HG03139 (cell line): ENCODE data around the gene ATG2A.

Experiments
- ATAC-seq: cut with Tn5 transposase; IDR thresholded peaks from one replicate; pipeline ENCODE4 v1.9.1; 2021; ENCODE audit not compliant: unreplicated experiment

The ATG2A gene

DNA sequence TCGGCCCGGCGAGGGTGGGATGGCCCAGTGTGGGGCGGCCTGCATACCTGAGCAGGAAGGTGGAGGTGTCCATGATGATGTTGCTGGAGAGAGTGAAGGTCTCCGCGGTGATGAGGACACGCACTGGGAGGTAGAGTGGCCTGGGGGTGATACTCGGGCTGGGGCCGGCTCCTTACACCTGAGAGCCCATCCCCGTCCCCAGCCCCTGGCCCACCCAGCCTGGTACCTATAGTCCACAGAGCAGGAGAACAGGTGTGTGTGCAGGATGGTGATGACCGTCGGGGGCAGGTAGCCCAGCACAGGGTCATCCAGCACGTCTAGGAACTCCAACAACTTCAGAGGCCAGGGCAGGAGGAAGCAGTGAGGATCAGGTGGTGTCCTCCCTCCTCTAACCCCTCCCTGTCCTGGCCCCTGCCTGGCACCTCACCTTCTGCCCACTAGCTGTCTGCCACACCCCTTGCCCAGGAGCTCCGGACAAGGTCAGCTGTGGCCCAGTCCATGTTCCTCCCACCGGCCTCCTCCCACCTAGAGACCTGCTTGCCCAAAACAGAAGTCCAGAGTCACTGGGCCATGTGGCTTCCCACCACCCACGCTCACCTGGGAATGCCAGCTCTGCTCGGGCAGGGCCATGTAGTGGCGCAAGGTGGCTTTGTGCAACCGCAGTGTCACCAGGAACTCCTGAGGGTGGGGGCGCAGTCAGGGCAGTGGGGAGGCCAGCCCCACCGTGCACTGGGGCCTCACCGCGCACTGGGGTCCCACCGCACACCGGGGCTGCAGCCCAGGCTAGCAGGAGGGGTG is 11.3 kb downstream of the ATG2A start:
- no peak for ATAC-seq

GRCh38 chr11:64903291-64903833 is 13.6 kb downstream of the ATG2A start:
- ATAC-seq: no peak

DNA sequence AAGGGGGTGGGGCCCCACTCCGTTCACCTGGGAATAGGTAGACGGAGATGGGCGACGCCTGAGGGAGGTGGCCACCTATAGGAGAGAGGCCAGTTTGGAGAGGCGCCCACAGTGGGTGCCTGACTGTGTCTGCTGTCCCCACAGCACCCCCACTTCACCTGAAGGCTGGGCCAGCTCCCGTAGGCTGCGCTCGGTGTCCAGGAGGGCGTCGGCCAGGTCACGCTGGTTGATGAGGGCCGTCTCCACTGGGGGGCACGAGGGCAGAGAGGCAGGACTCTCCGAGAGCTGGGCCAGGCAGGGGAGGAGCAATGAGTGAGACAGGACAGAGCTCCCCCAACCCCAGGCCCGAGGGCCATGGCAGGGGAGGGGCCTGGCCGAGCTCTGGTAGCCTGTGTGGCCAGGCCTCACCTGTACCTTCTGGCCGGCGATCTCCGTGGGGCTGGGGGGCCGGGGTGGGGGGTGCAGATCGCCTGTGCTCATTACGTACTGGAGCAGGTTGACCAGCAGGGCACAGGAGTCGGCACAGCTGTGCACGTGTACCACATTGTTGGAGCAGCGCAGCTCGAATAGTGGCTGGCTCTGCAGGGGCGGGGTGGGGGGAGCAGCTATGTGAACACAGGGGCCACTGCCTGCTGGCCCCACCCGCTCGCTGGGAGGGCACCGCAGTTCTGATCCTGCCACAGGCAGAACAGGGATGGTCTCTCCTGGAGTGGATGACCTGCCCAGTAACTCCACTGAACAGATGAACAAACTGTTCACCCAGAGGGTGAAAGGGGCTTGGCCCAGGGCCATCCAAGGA is 14.7 kb downstream of the ATG2A start:
- no peak for ATAC-seq

- ATAC-seq: no peak
These were observed 16.2 kb downstream of the ATG2A start for GRCh38 chr11:64900774-64901173.

GRCh38 chr11:64900263-64900678 is 16.7 kb downstream of the ATG2A start:
- ATAC-seq: no peak

GRCh38 chr11:64898541-64898940 is 18.5 kb downstream of the ATG2A start:
- ATAC-seq: no peak

- ATAC-seq: no peak
These were observed 18.9 kb downstream of the ATG2A start for GRCh38 chr11:64898076-64898445.

DNA sequence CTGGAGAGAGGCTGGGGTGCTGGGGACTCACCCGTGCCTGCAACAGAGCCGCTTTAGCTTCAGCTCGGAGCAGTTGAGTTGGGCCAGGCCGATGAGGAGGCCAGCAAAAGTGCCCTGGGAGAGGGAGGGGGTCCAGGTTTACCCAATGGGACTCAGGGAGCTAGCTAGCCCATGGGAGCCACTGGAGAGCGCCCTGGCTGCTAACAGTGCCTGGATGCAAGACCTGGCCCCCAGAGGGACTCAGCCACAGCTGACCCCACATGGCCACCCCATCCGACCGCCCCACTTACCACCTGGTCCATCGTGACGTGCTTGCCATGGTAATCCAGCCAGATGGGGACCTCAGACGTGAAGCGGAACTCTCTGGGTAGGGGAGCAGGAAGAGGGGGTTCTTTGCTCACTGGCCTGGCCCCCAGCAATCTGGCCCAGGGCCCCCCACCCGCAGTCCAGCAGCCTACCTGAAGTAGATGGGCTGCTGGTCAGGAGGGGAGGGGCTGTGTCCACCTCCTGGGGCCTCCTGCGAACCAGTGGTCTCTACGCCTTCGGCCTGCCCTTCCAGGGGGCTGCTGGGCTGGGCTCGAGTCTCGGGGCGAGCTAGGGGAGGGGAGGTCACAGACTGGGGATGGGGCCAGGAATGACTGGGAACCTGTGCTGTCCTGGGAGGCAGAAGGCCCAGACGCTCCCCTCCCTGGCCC is 19.5 kb downstream of the ATG2A start:
- ATAC-seq: no peak

DNA sequence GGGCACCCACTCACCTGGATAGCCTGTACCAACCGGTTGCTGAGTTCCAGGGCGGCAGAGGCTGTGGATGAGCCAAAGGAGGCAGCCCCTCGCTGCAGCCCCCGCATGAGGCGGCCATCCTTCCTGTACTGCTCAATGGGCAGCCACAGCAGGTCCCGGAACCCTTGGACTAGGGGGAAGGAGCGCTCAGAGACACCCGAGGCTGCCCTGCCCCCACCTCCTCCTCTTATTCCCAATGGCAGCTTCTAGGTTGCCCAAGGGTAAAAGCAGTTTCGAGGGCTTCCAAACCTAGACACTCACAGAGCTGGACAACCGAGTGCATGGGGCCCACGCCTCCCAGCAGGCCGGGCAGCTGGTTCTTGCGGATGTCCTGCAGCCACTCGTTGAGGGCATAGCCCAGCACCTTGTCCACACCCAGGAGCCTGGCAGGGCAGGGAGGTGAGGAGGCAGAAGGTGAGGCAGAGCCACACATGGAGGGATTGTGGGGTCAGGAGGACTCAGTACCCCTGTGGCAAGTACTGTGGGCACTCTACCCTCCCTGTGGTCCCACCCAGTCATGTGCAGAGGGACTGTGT is 20.5 kb downstream of the ATG2A start:
- no peak for ATAC-seq

- no peak for ATAC-seq
These were observed 22.1 kb downstream of the ATG2A start for GRCh38 chr11:64894812-64895452.

GRCh38 chr11:64894070-64894811 is 22.8 kb downstream of the ATG2A start:
- ATAC-seq: no peak

GRCh38 chr11:64893194-64894069 is 23.6 kb downstream of the ATG2A start:
- ATAC-seq: no peak

DNA sequence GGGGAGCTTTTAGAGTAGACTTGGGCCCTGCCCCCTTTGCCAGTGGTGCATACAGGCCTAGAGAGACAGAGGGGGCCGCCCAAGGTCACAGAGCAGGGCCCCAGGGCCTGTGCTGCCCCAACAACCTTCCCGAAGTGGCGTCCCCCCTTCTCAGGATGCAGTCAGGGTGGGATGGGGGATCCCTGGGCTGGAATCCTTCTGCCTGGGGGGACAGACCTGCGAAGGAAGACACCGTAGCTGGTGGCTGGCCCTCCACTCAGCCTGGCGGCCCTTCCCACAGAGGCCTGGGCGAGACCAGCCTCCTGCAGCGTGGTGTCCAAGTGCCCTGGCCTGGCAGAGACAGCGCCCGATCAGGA is 24.2 kb downstream of the ATG2A start:
- ATAC-seq: no peak

DNA sequence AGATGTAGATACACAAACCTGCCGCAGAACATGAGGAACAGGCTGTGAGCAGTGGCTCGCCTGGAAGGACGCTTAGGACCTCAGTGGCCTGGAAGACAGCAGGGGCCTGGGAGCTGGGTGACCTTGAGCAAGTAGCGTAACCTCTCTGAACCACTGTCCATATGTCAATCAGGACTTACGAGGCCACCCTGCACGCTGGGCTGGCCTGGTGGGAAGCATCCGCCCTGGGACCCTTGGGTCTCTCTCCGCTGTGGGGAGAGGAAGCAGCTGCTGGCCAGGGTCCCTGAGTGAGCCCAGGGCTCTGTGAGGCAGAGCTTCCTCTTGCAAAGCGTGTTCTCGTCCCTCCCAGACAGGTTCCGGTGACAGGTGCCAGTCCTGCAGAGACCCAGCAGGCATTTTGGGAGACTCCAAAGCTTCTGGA is 24.6 kb downstream of the ATG2A start:
- no peak for ATAC-seq

- ATAC-seq: no peak
These were observed 25.1 kb downstream of the ATG2A start for GRCh38 chr11:64891880-64892279.

DNA sequence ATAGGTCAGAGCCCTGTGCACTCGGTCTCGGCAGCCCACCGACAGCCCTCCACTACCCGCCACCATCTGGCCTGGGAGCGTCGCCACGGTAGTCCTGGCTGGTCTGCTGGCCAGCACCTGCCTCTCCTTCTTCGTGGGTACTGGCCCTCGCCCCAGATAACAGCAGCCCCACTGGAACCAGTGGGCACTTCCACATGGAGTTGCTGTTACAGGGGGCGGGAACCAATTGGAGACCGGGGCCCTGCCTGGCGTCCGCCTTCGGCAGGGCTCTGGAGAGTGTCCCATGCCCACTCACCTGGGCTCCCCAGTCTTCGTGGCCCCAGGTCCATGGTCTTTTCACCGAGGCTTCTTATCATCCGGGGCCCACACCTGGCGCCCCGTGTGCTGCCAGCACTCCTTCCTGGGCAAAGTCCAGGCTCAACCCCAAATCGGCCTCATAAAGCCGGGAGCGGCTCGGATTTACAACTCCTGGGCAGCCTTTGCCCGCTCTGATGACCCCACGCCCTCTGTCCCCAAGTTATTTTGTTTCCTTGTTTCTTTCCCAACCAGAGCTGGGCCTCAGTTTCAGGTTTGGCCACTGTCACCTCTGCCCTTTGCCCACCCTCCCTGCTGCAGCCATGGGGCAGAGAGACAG is 25.7 kb downstream of the ATG2A start:
- ATAC-seq: no peak

DNA sequence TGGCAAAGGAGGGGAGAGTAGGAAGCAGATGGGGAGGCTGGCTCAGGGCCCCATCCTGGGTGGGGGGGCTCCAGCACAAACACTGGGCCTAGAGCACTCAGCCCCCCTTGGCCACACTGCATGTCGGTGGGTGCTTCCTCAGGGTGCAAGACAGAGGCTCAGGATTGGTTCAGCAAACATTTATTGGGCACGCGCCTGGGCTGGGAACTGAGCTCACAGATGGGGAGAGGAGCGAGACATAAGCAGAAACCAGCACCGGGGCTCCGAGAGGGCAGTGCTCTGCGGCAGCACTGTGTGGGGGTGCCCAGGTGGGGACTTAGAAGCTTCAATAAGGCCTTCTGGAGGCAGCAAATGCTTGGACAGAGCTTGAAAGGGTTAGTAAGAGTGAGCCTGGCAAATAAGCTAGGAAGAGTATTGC is 26.5 kb downstream of the ATG2A start:
- no peak for ATAC-seq

GRCh38 chr11:64888729-64889511 is 28.1 kb downstream of the ATG2A start:
- no peak for ATAC-seq
